Kidney epithelial cell (primary cell): ENCODE results near the gene RBBP9. TPM values are rescaled to one million over a fixed set of nuclear protein-coding genes. Genes with fewer than 3 reads are reported as not detected.

Source experiments
- DNase-seq: peaks from one replicate; pipeline ENCODE4 v3.0.0-alpha.2; 2010; ENCODE audit warnings: low read depth
- H3K27me3 ChIP-seq: 2 replicates; pipeline ENCODE4 v1.6.0; 2011; ENCODE audit warnings: low read length; ENCODE audit not compliant: control insufficient read depth, insufficient read depth
- H3K36me3 ChIP-seq: 2 replicates; pipeline ENCODE4 v1.5.1; 2011; ENCODE audit warnings: low read length; ENCODE audit not compliant: control insufficient read depth, insufficient read depth
- H3K4me3 ChIP-seq: 2 replicates; pipeline ENCODE4 v1.5.1; 2011; ENCODE audit warnings: low read depth, mild to moderate bottlenecking, control low read depth, low read length
- total RNA-seq: library from RNA; depleted of rRNA; stranded (reverse); fragments of >200 nt; gene quantifications from 2 replicates; pipeline ENCODE4 v1.2.3, GENCODE V29; 2015
- TF ChIP-seq, protein P1 (sequence below): IDR thresholded peaks from 2 replicates; pipeline ENCODE4 v1.5.1; 2011; ENCODE audit warnings: mild to moderate bottlenecking, moderate library complexity, low read length, control low read depth, inconsistent platforms; ENCODE audit not compliant: insufficient read depth, poor library complexity, severe bottlenecking

Gene RBBP9
- total RNA-seq, 1 donor from 2014 or later = 25.7 TPM

DNA sequence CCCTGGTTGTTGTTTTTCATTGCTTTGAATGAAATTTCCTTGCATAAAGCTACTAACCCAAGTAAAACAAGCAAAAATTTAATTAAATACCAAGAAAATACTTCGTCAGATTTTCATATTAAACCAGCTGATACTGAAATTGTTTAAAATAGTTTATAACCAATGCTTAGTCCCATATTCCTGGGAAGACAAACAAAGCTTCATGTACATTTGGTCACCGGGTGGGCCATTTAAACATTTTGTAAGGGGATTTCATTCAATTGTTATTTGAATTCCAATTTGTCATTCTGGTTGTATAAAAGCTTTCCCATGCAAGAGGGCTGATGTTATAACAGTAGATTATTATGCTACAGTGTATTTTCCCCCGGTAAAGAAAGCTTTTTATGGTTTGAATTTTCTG is 578 bp upstream of the RBBP9 start:
- no peaks in the 10 kb centered on the region for H3K36me3 ChIP-seq
- H3K4me3 ChIP-seq = no peak overlapping the region
- TF ChIP-seq, protein P1, sequence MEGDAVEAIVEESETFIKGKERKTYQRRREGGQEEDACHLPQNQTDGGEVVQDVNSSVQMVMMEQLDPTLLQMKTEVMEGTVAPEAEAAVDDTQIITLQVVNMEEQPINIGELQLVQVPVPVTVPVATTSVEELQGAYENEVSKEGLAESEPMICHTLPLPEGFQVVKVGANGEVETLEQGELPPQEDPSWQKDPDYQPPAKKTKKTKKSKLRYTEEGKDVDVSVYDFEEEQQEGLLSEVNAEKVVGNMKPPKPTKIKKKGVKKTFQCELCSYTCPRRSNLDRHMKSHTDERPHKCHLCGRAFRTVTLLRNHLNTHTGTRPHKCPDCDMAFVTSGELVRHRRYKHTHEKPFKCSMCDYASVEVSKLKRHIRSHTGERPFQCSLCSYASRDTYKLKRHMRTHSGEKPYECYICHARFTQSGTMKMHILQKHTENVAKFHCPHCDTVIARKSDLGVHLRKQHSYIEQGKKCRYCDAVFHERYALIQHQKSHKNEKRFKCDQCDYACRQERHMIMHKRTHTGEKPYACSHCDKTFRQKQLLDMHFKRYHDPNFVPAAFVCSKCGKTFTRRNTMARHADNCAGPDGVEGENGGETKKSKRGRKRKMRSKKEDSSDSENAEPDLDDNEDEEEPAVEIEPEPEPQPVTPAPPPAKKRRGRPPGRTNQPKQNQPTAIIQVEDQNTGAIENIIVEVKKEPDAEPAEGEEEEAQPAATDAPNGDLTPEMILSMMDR = no peak
- H3K27me3 ChIP-seq = no peaks in the 10 kb centered on the region
- no peak for DNase-seq

DNA sequence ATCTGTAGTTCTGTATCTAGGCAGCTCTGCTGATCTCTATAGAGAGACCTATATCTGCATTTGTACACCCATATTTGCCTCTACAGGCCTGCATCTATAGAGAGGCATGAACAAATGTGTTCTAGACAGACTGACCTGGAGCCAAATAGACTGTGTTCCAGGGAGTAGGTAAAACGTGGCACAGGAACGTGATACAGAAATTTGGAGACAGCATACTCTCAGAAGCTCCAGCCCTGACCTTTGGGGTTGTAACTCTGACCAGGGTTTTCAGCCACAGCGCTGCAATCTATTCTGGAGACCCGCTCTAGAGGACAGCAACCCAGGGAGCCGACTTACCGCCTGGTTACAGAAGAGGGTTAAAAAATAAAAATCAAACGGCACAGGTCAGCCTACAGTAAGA is 983 bp downstream of the RBBP9 start:
- Histone ChIP-seq H3K36me3 (no peaks in the 10 kb centered on the region), H3K27me3 (no peaks in the 10 kb centered on the region), H3K4me3 (peak overlapping the region; percentile 95)
- no peak for DNase-seq
- TF ChIP-seq, protein P1 = no peak

DNA sequence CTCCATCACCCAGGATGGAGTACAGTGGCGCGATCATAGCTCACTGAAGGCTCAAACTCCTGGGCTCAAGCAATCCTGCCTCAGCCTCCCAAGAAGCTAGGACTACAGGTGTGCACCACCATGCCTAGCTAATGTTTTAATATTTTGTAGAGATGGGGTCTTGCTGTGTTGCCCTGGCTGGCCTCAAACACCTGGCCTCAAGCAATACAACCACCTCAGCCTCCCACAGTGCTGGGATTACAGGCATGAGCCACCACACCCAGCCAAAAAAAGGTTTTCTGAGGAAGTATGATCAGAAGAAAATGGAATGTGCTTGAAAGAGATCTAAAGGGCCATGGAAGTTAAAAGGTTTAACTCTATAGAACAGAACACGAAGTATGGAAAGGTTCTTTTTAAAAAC is 8.7 kb downstream of the RBBP9 start:
- TF ChIP-seq, protein P1 = no peak
- DNase-seq = no peak
- Histone ChIP-seq H3K4me3 (no peak overlapping the region), H3K36me3 (no peaks in the 10 kb centered on the region), H3K27me3 (no peaks in the 10 kb centered on the region)

DNA sequence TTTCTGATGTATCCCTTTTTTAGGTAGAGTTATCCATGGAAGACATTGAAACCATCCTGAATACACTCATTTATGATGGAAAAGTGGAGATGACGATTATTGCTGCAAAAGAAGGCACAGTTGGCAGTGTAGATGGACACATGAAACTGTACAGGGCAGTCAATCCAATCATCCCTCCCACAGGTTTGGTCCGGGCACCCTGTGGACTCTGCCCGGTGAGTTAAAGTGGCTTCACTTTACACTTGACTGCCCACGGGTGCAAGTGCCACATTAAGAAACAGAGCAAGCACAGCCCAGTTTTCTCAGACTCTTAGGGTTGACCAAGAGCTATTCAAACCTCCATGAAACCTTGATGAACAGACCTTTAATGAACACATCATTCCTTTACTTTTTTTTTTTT is 15.4 kb downstream of the RBBP9 start:
- Histone ChIP-seq H3K4me3 (no peak overlapping the region), H3K36me3 (no peaks in the 10 kb centered on the region), H3K27me3 (no peaks in the 10 kb centered on the region)
- TF ChIP-seq, protein P1 = no peak
- DNase-seq = no peak

DNA sequence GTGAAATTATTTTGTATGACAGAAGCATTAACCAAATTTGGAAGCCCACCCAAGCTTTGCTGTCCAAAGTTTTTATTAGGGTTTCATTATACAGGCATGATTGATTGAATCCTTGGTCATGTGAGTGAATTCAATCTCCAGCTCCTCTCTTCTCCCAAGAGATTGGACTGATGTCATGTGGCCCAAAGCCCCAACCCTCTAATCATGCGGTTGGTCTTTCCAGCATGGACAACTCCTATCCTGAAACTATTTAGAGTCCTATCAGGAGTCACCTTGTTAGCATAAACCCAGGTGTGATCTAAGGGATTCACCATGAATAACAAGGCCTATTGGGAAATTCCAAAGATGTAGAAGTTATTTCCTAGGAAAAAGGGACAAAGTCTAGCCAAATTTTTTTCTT is 19.2 kb downstream of the RBBP9 start:
- Histone ChIP-seq H3K27me3 (no peaks in the 10 kb centered on the region), H3K36me3 (no peaks in the 10 kb centered on the region), H3K4me3 (no peak overlapping the region)
- no peak for DNase-seq
- TF ChIP-seq, protein P1 = no peak

DNA sequence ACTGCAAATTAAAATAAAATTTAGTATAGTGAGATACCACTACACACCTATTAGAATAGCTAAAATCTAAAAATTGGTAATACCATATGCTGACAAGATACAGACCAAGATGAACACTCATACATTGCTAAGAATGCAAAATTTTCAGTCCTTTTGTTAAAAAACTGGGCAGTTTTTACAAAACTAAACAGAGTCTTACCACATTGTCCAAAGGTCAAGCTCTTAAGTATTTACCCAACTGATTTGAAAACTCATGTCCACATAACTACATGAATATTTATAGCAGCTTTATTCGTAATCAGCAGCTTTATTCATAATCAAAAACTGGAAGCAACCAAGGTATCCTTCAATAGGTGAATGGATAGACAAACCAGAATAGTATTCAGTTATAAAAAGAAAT is 19.8 kb downstream of the RBBP9 start:
- Histone ChIP-seq H3K27me3 (no peaks in the 10 kb centered on the region), H3K36me3 (no peaks in the 10 kb centered on the region), H3K4me3 (no peak overlapping the region)
- TF ChIP-seq, protein P1 = no peak
- DNase-seq = no peak
